ENCODE measurements around the gene SLC12A4. TPM values are rescaled to one million over a fixed set of nuclear protein-coding genes. Genes with fewer than 3 reads are reported as not detected.
A peak's percentile ranks its signal among the peaks of the same experiment; 100 is the strongest.

SLC12A4 gene
- total and polyA plus RNA-seq, 2 of the 13 experiments (the other 11 are each of a cell fraction or from before 2014, with no cell fraction given), result 65.1 to 84.3 TPM

DNA sequence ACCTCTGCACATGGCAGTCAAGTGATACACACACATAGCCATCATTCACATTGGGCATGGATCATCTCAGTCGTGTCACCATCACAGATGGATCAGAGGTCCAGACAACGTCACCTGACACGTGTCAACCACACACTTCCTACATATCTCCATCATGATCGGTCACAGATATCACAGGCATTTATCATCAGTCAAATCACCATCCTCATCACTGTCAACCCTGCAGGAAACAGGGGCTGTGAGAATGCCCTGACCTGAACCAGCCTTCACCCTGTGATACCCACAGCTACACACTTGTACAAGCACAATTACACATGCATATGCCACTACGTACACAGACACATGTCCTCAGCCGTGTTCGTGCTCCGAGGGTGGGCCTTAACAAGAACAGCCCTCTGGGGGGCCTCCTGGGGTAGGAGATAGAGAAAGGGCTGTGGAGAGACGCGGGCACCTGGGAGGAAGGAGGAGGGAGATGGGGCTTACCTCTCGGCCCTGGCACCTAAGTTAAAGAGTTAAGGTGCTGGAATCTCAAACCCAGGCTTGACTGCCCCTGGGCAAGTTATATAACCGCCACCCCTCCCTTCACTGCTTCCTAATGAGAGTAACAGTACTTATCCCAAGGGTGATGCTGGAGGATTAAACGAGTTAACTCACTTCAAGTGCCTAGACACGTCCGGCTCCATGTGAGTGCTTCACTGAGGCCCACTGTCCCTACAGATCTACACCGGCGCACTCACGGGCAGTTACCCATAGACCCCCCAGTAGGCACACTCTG lies 1.1 kb downstream of the SLC12A4 start (continued):
- TF ChIP-seq, protein P1, sequence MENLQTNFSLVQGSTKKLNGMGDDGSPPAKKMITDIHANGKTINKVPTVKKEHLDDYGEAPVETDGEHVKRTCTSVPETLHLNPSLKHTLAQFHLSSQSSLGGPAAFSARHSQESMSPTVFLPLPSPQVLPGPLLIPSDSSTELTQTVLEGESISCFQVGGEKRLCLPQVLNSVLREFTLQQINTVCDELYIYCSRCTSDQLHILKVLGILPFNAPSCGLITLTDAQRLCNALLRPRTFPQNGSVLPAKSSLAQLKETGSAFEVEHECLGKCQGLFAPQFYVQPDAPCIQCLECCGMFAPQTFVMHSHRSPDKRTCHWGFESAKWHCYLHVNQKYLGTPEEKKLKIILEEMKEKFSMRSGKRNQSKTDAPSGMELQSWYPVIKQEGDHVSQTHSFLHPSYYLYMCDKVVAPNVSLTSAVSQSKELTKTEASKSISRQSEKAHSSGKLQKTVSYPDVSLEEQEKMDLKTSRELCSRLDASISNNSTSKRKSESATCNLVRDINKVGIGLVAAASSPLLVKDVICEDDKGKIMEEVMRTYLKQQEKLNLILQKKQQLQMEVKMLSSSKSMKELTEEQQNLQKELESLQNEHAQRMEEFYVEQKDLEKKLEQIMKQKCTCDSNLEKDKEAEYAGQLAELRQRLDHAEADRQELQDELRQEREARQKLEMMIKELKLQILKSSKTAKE (CRISPR knock-in tag; IDR thresholded peaks at IDR 0.05; ENCODE audit: borderline replicate concordance), result 0 out of 2 replicates have a peak, but pooled peaks have one; percentile 48
- no peak for TF ChIP-seq HOXD1 (CRISPR knock-in tag; IDR thresholded peaks at IDR 0.05)
- 0 out of 2 replicates have a peak, but pooled peaks have one; percentile 38 for TF ChIP-seq SNAI1 (CRISPR knock-in tag; IDR thresholded peaks at IDR 0.05; ENCODE audit: borderline replicate concordance)
- TF ChIP-seq EEA1 (CRISPR knock-in tag; IDR thresholded peaks at IDR 0.05; ENCODE audit: borderline replicate concordance), result 0 out of 2 replicates have a peak, but pooled peaks have one; percentile 47
- TF ChIP-seq, protein P2, sequence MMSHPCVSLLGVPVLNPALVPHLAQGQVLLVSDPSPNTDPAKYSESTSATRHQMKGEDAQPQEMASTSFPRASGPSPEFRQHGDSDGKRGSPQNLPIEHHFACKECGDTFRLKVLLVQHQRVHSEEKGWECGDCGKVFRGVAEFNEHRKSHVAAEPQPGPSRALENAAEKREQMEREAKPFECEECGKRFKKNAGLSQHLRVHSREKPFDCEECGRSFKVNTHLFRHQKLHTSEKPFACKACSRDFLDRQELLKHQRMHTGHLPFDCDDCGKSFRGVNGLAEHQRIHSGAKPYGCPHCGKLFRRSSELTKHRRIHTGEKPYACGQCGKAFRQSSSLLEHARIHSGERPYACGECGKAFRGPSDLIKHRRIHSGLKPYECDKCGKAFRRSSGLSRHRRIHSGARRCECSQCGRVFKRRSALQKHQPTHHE (CRISPR knock-in tag; IDR thresholded peaks at IDR 0.05; ENCODE audit: borderline replicate concordance), result 0 out of 2 replicates have a peak, but pooled peaks have one; percentile 12
- no peak for TF ChIP-seq ZMYM4 (CRISPR knock-in tag; IDR thresholded peaks at IDR 0.05)
- peak; percentile 2; the same call in 1 of the 2 replicates for TF ChIP-seq MED1 (CRISPR knock-in tag; IDR thresholded peaks at IDR 0.05)
- 0 out of 2 replicates have a peak, but pooled peaks have one; percentile 83 for TF ChIP-seq ZNF598 (CRISPR knock-in tag; IDR thresholded peaks at IDR 0.05; ENCODE audit: borderline replicate concordance)
- no peak for TF ChIP-seq ZMYM2 (CRISPR knock-in tag; IDR thresholded peaks at IDR 0.05)
- peak; percentile 26; the same call in 1 of the 2 replicates for TF ChIP-seq BORCS8-MEF2B (CRISPR knock-in tag; IDR thresholded peaks at IDR 0.05)
- TF ChIP-seq, protein P3, sequence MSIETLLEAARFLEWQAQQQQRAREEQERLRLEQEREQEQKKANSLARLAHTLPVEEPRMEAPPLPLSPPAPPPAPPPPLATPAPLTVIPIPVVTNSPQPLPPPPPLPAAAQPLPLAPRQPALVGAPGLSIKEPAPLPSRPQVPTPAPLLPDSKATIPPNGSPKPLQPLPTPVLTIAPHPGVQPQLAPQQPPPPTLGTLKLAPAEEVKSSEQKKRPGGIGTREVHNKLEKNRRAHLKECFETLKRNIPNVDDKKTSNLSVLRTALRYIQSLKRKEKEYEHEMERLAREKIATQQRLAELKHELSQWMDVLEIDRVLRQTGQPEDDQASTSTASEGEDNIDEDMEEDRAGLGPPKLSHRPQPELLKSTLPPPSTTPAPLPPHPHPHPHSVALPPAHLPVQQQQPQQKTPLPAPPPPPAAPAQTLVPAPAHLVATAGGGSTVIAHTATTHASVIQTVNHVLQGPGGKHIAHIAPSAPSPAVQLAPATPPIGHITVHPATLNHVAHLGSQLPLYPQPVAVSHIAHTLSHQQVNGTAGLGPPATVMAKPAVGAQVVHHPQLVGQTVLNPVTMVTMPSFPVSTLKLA (IDR thresholded peaks at IDR 0.05), result peak; percentile 42; the same call in 1 of the 2 replicates
- no peak for TF ChIP-seq POLR2G (IDR thresholded peaks at IDR 0.05; ENCODE audit: low read depth, low read length)
- no peak for TF ChIP-seq ZNF550 (CRISPR knock-in tag; IDR thresholded peaks at IDR 0.05; ENCODE audit: borderline replicate concordance)
- no peak for TF ChIP-seq ZNF264 (CRISPR knock-in tag; IDR thresholded peaks at IDR 0.05)
- TF ChIP-seq, protein P4, sequence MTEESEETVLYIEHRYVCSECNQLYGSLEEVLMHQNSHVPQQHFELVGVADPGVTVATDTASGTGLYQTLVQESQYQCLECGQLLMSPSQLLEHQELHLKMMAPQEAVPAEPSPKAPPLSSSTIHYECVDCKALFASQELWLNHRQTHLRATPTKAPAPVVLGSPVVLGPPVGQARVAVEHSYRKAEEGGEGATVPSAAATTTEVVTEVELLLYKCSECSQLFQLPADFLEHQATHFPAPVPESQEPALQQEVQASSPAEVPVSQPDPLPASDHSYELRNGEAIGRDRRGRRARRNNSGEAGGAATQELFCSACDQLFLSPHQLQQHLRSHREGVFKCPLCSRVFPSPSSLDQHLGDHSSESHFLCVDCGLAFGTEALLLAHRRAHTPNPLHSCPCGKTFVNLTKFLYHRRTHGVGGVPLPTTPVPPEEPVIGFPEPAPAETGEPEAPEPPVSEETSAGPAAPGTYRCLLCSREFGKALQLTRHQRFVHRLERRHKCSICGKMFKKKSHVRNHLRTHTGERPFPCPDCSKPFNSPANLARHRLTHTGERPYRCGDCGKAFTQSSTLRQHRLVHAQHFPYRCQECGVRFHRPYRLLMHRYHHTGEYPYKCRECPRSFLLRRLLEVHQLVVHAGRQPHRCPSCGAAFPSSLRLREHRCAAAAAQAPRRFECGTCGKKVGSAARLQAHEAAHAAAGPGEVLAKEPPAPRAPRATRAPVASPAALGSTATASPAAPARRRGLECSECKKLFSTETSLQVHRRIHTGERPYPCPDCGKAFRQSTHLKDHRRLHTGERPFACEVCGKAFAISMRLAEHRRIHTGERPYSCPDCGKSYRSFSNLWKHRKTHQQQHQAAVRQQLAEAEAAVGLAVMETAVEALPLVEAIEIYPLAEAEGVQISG (CRISPR knock-in tag; IDR thresholded peaks at IDR 0.05), result 0 out of 2 replicates have a peak, but pooled peaks have one; percentile 23
- TF ChIP-seq, protein P5, sequence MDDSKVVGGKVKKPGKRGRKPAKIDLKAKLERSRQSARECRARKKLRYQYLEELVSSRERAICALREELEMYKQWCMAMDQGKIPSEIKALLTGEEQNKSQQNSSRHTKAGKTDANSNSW (CRISPR knock-in tag; IDR thresholded peaks at IDR 0.05; ENCODE audit: borderline replicate concordance), result 0 out of 2 replicates have a peak, but pooled peaks have one; percentile 28
- 0 out of 2 replicates have a peak, but pooled peaks have one; percentile 5 for TF ChIP-seq JUND (CRISPR knock-in tag; IDR thresholded peaks at IDR 0.05)
- TF ChIP-seq ZNF329 (CRISPR knock-in tag; IDR thresholded peaks at IDR 0.05; ENCODE audit: low read depth), result no peak
- TF ChIP-seq NKX3-1 (CRISPR knock-in tag; IDR thresholded peaks at IDR 0.05), result no peak
- TF ChIP-seq KDM5B (CRISPR knock-in tag; IDR thresholded peaks at IDR 0.05; ENCODE audit: borderline replicate concordance), result no peak
- 0 out of 2 replicates have a peak, but pooled peaks have one; percentile 10 for TF ChIP-seq ONECUT2 (CRISPR knock-in tag; IDR thresholded peaks at IDR 0.05)
